ENCODE data around the gene CNTRL.

GRCh38 chr9:121172726-121173487, 98.2 kb downstream of the CNTRL start:
- TF ChIP-seq CTCF (IDR thresholded peaks at IDR 0.05; ENCODE audit: low read depth, low read length, poor library complexity, severe bottlenecking) (no peak), EZH2phosphoT487 (IDR thresholded peaks at IDR 0.05; ENCODE audit: borderline replicate concordance, low read length) (no peak)
